Activated CD8-positive, alpha-beta T cell treated with anti-CD3 and anti-CD28 coated beads, Interleukin-2, amount 10 ng/mL, durations not matched to agents 7 days and 5 days (primary cell): ENCODE data around the gene HBQ1. TPM values are rescaled to one million over a fixed set of nuclear protein-coding genes. Genes with fewer than 3 reads are reported as not detected.

Experiments used
- ATAC-seq: fragments of 150-1000 bp; cut with Tn5 transposase; one replicate; pipeline ENCODE4 v1.10.0; 2021; ENCODE audit warnings: moderate library complexity
- CTCF ChIA-PET: fragments of 350-600 bp; sonication (Branson Sonifier 250); formaldehyde crosslinking; loops from one replicate; lab custom pipeline; 2021; ENCODE audit warnings: antibody characterized with exemption; lab: Charles Lee
- POLR2A ChIA-PET: fragments of 350-600 bp; sonication (Branson Sonifier 250); formaldehyde crosslinking; loops from one replicate; lab custom pipeline; 2021; ENCODE audit warnings: antibody characterized with exemption; lab: Charles Lee
- DNase-seq: peaks from one replicate; pipeline ENCODE4 v3.0.0-alpha.2; 2020
- H3K27ac Mint-ChIP-seq: one replicate; pipeline ENCODE4 v1.8.0; 2021; ENCODE audit warnings: mild to moderate bottlenecking, mixed read lengths
- H3K27me3 Mint-ChIP-seq: one replicate; pipeline ENCODE4 v1.8.0; 2021; ENCODE audit warnings: low read depth, mixed read lengths
- H3K36me3 Mint-ChIP-seq: one replicate; pipeline ENCODE4 v1.8.0; 2021; ENCODE audit warnings: low read depth, mixed read lengths
- H3K4me1 Mint-ChIP-seq: one replicate; pipeline ENCODE4 v1.8.0; 2021; ENCODE audit warnings: low read depth, mixed read lengths
- H3K4me3 Mint-ChIP-seq: one replicate; pipeline ENCODE4 v1.8.0; 2021; ENCODE audit warnings: mild to moderate bottlenecking, mixed read lengths
- H3K9me3 Mint-ChIP-seq: one replicate; pipeline ENCODE4 v1.8.0; 2022; ENCODE audit warnings: mixed read lengths; ENCODE audit not compliant: insufficient read depth
- total RNA-seq, 2 experiments: library from RNA; stranded (reverse); gene quantifications; one replicate each; pipeline ENCODE4 v1.2.3, GENCODE V29; 2021

Gene HBQ1
- total RNA-seq, 2 experiments from 2014 or later = not detected

DNA sequence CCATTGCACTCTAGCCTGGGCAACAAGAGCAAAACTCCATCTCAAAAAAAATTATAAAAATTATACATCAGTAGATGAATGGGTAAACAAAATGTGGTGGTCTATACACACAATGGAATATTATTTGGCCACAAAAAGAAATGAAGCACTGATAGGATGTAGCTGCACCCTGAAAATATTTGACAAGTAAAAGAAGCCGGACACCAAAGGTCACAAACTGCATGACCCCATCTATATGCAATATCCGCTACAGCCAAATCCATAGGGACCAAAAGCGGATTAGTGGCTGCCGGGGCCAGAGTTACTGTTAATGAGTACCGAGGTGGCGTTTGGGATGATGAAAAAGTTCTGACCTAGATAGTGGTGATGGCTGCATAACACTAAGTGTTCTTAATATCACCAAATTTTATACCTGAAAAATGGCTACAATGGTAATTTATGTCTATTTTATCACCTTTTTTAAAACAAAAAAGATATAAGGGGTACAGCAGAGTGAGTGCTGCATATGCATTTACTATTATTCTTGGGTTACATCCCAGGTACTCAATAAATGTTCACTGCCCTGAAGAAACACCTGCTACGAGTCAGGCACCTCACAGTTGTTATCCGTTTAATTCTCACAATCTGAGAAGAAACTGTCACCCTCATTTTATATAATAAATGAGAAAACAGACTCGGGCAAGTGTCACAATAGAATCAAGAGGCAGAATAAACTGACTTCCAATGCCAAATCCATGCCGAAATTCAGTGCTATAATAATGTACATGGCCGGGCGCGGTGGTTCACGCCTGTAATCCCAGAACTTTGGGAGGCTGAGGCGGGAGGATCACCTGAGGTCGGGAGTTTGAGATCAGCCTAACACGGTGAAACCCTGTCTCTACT, 807 bp upstream of the HBQ1 start:
- ATAC-seq = no peak
- peaks cover 23% of the 10 kb centered on the region for H3K4me1 Mint-ChIP-seq
- ChIA-PET CTCF (interaction anchor here (0.7 to 3.1 kb wide), 2 partner anchors 11 to 62 kb away, joined by 3 to 17 read pairs; no protein-coding TSS in a partner anchor), POLR2A (interaction anchor here (1.1 kb wide), 1 partner anchor 49 kb away, joined by 3 read pairs; no protein-coding TSS in a partner anchor)
- no peak overlapping the region for H3K4me3 Mint-ChIP-seq
- no peak overlapping the region for H3K27ac Mint-ChIP-seq
- no peak for DNase-seq
- no peaks in the 10 kb centered on the region for H3K36me3 Mint-ChIP-seq
- H3K9me3 Mint-ChIP-seq = no peaks in the 10 kb centered on the region
- H3K27me3 Mint-ChIP-seq = peaks cover 37% of the 10 kb centered on the region

DNA sequence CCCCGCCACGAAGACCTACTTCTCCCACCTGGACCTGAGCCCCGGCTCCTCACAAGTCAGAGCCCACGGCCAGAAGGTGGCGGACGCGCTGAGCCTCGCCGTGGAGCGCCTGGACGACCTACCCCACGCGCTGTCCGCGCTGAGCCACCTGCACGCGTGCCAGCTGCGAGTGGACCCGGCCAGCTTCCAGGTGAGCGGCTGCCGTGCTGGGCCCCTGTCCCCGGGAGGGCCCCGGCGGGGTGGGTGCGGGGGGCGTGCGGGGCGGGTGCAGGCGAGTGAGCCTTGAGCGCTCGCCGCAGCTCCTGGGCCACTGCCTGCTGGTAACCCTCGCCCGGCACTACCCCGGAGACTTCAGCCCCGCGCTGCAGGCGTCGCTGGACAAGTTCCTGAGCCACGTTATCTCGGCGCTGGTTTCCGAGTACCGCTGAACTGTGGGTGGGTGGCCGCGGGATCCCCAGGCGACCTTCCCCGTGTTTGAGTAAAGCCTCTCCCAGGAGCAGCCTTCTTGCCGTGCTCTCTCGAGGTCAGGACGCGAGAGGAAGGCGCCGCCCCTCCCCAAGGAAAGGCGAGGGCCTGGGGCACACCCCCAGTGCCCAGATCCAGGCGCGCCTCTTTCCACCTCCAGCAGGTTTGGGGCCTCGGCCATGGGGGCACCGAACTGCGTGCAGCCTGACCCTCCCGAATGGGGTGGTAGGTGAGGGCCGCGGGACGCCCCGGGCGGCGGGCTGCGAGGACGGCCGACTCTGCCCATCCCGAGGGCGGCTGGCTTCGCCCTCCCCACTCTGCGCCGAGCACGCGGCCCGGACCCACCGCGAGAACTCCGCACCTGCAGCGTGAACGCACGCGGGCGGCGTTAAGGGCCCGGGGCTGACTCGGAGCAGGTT, 664 bp downstream of the HBQ1 start:
- Mint-ChIP-seq H3K4me3 (no peak overlapping the region), H3K27me3 (peaks cover 24% of the 10 kb centered on the region), H3K36me3 (peaks cover 3% of the 10 kb centered on the region), H3K9me3 (no peaks in the 10 kb centered on the region), H3K27ac (no peak overlapping the region), H3K4me1 (peaks cover 12% of the 10 kb centered on the region)
- ChIA-PET POLR2A (interaction anchor here (0.7 to 1.1 kb wide), 2 partner anchors 13 to 47 kb away, joined by 3 read pairs; no protein-coding TSS in a partner anchor), CTCF (interaction anchor here (0.5 to 3.1 kb wide), 11 partner anchors 10 to 115 kb away, joined by 3 to 17 read pairs (median 3); partner anchors contain the start of gene RHBDF1)
- peak; percentile 88 for DNase-seq
- ATAC-seq = peak; percentile 78

DNA sequence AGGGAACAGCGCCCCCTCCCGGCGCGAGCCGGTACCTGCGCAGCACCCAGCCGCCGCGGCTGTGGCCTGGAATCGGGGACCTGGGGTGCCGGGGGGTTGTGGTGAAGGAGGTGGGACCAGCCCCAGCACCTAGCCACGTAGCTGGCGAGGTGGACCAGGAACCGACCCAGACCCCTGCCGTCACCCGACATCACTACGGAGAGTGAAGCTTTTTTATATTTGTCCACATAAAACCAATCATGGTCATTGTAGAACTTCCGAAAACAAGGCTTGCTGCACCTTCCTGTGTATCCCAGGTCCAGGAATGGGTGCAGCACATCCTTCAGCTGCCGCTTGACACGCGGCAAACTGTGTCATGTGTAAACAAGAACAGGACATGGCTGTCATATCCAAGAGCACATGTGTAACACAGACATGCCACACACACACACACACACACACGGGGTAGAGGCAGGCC, 1.3 kb downstream of the HBQ1 start:
- ChIA-PET CTCF (interaction anchor here (0.5 to 3.1 kb wide), 12 partner anchors 9 to 143 kb away, joined by 3 to 17 read pairs (median 3); no protein-coding TSS in a partner anchor), POLR2A (interaction anchor here (0.9 kb wide), 1 partner anchor 75 kb away, joined by 3 read pairs; no protein-coding TSS in a partner anchor)
- peaks cover 24% of the 10 kb centered on the region for H3K27me3 Mint-ChIP-seq
- no peaks in the 10 kb centered on the region for H3K9me3 Mint-ChIP-seq
- no peak for DNase-seq
- no peak for ATAC-seq
- peaks cover 12% of the 10 kb centered on the region for H3K4me1 Mint-ChIP-seq
- no peak overlapping the region for H3K4me3 Mint-ChIP-seq
- no peak overlapping the region for H3K27ac Mint-ChIP-seq
- peaks cover 3% of the 10 kb centered on the region for H3K36me3 Mint-ChIP-seq

DNA sequence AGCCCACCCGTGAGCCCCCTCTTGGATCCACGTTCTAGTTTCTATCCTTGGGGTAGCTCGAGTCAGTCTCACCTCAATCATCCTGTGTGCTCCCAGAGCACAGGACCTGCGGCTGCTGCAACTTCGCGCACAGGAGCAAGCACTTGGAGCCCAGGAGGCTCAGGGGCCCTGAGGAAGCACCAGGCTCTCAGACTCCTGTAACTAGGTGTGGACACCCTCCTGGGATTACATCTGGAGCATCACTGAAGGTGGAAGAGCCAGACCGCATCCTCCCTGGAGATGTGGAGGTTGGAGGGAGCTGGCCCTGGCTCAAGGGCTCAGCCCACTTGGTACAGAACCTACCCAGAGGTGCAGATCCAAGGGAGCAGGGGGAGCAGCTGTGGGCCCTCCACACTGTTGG, 2.7 kb downstream of the HBQ1 start:
- Mint-ChIP-seq H3K4me3 (no peak overlapping the region), H3K9me3 (no peaks in the 10 kb centered on the region)
- POLR2A ChIA-PET = no interaction called here

DNA sequence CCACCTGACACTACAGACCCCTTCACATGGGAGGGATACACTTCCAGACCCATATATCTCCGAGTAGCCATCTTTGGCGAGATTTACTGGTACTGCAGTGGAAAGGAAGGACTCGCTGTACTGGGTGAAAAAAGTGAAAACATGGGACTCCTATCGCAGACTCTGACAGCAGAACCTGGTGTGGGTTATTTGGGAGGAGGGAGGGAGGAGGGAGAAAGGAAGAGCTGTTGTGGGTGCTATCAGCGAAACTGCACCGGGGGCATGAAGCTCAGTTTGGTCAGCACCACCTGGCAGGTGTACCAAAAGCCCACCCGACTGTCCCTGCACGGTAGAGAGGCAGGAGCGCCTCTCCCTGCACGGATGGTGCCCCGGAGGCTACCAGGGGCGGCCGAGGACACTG, 5.0 kb downstream of the HBQ1 start:
- CTCF ChIA-PET = no interaction called here
- Mint-ChIP-seq H3K27me3 (no peaks in the 10 kb centered on the region), H3K9me3 (no peaks in the 10 kb centered on the region), H3K4me3 (no peak overlapping the region), H3K27ac (no peak overlapping the region), H3K4me1 (peaks cover 8% of the 10 kb centered on the region), H3K36me3 (peaks cover 25% of the 10 kb centered on the region)
- POLR2A ChIA-PET = no interaction called here
- no peak for DNase-seq
- ATAC-seq = no peak

More for the DNA sequence above, 2.7 kb downstream of the HBQ1 start:
- Mint-ChIP-seq H3K36me3 (peaks cover 9% of the 10 kb centered on the region), H3K27ac (no peak overlapping the region), H3K27me3 (peaks cover 16% of the 10 kb centered on the region), H3K4me1 (peaks cover 6% of the 10 kb centered on the region)
- DNase-seq = no peak
- CTCF ChIA-PET = interaction anchor here (1.4 kb wide), 1 partner anchor 114 kb away, joined by 4 read pairs; no protein-coding TSS in a partner anchor
- ATAC-seq = no peak

DNA sequence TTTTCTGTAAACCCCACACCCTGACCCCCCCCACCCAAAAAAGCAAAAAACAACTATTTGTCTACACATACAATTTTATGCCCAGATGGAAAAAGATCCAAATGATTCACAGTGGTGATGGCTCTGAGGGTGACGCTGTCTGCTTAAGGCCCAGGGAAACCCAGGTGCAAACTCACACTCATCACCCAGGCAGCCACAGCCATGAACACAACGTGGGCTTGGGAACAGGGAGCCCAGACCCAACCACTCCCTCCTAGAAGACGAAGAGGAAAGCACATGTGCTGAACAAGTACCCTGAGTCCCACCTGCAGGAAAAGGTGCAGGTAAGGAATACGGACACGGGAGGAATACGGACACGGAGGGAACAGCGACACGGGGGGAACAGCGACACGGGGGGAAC, 5.4 kb downstream of the HBQ1 start:
- Mint-ChIP-seq H3K36me3 (peaks cover 27% of the 10 kb centered on the region), H3K27ac (no peak overlapping the region)
- no peak for DNase-seq

DNA sequence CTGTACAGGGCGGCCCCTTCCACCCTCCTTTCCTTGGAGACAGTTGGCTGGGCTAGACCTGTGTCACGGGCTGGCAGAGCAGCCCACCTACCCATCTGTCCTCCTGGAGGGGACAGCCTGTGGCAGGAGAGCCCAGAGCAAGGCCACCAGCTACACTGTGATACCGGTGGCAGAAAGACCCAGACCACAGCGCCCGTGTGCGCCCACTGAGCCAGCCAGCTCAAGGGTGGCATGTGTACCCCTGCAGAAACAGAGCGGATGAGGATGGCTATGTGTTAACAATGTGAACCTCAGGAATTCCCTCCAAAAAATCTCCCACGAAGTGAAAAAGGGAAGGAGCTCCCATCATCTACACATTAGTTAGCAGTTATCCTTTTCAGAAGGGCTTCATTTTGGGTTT, 7.1 kb downstream of the HBQ1 start:
- Mint-ChIP-seq H3K27me3 (no peaks in the 10 kb centered on the region), H3K27ac (no peak overlapping the region), H3K4me1 (peaks cover 6% of the 10 kb centered on the region), H3K4me3 (no peak overlapping the region), H3K36me3 (peaks cover 38% of the 10 kb centered on the region), H3K9me3 (no peaks in the 10 kb centered on the region)
- CTCF ChIA-PET = interaction anchor here (1.3 to 3.0 kb wide), 3 partner anchors 81 to 131 kb away, joined by 3 to 13 read pairs (median 6); no protein-coding TSS in a partner anchor
- POLR2A ChIA-PET = no interaction called here
- DNase-seq (no peak), ATAC-seq (no peak)

More for the DNA sequence above, 5.4 kb downstream of the HBQ1 start:
- CTCF ChIA-PET = no interaction called here
- POLR2A ChIA-PET = no interaction called here
- Mint-ChIP-seq H3K27me3 (no peaks in the 10 kb centered on the region), H3K4me1 (peaks cover 8% of the 10 kb centered on the region), H3K4me3 (no peak overlapping the region), H3K9me3 (no peaks in the 10 kb centered on the region)
- ATAC-seq = no peak

DNA sequence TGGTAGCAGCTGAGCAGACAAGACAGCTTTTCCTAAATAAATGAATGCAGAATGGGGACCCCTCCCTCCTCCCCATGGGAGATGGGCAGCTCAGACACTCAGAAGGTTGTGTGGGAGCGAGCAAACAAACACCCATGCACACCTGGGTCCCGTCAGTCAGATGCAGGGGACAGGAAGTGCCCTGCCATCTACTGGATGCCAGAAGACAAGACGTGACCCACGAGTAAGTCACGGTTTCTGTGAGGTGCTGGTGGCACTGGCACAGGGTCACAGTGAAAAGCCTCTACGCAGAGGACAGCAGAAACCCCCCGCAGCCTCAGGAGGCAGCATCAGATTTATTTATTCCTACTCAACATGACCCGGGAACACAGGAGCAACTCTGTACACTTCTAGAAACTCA, 8.4 kb downstream of the HBQ1 start:
- DNase-seq (peak; percentile 52), ATAC-seq (peak; percentile 76)
- ChIA-PET CTCF (interaction anchor here (1.3 to 3.0 kb wide), 5 partner anchors 80 to 174 kb away, joined by 3 to 13 read pairs (median 5); no protein-coding TSS in a partner anchor), POLR2A (interaction anchor here (0.7 kb wide), 1 partner anchor 78 kb away, joined by 3 read pairs; no protein-coding TSS in a partner anchor)
- no peak overlapping the region for H3K4me3 Mint-ChIP-seq
- H3K27ac Mint-ChIP-seq = peak overlapping the region; percentile 39
- peaks cover 6% of the 10 kb centered on the region for H3K4me1 Mint-ChIP-seq
- H3K9me3 Mint-ChIP-seq = no peaks in the 10 kb centered on the region
- peaks cover 41% of the 10 kb centered on the region for H3K36me3 Mint-ChIP-seq
- H3K27me3 Mint-ChIP-seq = no peaks in the 10 kb centered on the region

DNA sequence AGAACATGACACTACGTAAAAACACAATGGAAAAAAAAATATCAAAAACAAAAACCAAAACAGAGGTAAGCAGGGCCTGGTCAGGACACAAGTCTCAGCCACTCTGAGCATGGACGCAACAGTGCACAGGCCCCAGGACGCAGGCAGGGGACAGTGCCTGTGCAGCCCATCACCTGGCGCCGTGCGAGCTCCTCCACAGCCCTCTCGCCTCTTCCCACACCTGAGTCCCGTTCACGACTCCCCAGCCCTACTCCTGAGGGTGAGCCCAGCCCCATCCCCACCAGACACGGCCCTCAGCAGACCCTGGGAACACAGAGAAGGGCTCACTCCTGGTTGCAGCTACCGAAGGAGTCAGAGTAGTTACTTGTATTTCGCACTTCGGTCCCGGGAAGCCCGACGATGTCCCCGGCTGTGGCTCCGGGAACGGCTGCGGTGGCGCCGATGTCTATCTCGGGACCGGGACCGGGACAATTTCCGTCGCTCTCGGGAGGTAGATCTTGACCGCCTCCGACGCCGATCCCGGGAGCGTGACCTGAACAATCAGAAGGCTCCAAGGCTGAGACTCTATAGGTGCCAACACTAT, 9.4 kb downstream of the HBQ1 start:
- Mint-ChIP-seq H3K9me3 (no peaks in the 10 kb centered on the region), H3K27me3 (no peaks in the 10 kb centered on the region), H3K4me3 (no peak overlapping the region), H3K27ac (no peak overlapping the region), H3K4me1 (peaks cover 6% of the 10 kb centered on the region), H3K36me3 (peaks cover 46% of the 10 kb centered on the region)
- POLR2A ChIA-PET = no interaction called here
- ATAC-seq = no peak
- CTCF ChIA-PET = interaction anchor here (0.6 to 3.0 kb wide), 3 partner anchors 28 to 124 kb away, joined by 3 to 13 read pairs (median 6); no protein-coding TSS in a partner anchor
- DNase-seq = no peak

DNA sequence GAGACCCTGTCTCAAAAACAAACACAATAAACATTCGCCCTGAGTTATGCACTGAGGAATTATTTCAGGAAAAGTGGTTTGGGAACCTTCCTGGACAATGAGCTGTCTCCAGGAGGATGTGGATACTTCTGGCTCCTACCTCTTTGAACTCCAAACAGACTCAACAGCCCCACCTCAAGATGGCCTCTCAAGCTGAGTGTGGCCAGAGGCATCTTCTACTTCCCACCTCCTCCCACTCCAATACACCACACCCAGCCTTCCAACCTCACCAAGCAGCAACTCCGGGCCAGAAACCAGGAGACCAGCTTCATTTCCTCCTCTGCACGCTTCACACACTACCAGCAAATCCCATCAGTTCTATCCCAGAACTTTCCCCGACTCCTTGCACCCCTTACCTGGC, 11.6 kb downstream of the HBQ1 start:
- no peak overlapping the region for H3K27ac Mint-ChIP-seq

DNA sequence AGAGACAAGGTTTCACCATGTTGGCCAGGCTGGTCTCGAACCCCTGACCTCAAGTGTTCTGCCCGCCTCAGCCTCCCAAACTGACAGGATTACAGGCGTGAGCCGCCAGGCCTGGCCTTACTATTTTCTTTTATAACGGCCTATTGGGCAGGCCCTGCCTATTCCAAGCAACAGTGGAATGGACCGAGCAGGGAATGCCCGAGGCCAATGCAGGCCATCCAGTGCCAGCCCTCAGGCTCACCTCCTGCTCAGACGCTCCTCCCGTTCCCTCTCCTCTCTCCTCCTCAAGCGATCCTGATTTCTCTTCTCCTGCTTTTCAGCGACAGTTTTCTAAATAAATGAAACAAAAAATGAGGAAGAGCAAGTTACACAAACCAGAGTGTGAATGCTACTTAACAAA, 12.4 kb downstream of the HBQ1 start:
- Mint-ChIP-seq H3K4me3 (no peak overlapping the region), H3K9me3 (no peaks in the 10 kb centered on the region), H3K27ac (no peak overlapping the region), H3K4me1 (peaks cover 6% of the 10 kb centered on the region), H3K27me3 (no peaks in the 10 kb centered on the region), H3K36me3 (peaks cover 50% of the 10 kb centered on the region)
- no peak for ATAC-seq
- ChIA-PET POLR2A (no interaction called here), CTCF (no interaction called here)
- no peak for DNase-seq

More for the DNA sequence above, 11.6 kb downstream of the HBQ1 start:
- Mint-ChIP-seq H3K9me3 (no peaks in the 10 kb centered on the region), H3K36me3 (peaks cover 53% of the 10 kb centered on the region), H3K27me3 (no peaks in the 10 kb centered on the region), H3K4me3 (no peak overlapping the region), H3K4me1 (peaks cover 6% of the 10 kb centered on the region)
- ChIA-PET CTCF (interaction anchor here (1.2 kb wide), 1 partner anchor 85 kb away, joined by 4 read pairs; no protein-coding TSS in a partner anchor), POLR2A (no interaction called here)
- DNase-seq (no peak), ATAC-seq (no peak)
